ENCODE data around the gene CYBA.

The CYBA gene

DNA sequence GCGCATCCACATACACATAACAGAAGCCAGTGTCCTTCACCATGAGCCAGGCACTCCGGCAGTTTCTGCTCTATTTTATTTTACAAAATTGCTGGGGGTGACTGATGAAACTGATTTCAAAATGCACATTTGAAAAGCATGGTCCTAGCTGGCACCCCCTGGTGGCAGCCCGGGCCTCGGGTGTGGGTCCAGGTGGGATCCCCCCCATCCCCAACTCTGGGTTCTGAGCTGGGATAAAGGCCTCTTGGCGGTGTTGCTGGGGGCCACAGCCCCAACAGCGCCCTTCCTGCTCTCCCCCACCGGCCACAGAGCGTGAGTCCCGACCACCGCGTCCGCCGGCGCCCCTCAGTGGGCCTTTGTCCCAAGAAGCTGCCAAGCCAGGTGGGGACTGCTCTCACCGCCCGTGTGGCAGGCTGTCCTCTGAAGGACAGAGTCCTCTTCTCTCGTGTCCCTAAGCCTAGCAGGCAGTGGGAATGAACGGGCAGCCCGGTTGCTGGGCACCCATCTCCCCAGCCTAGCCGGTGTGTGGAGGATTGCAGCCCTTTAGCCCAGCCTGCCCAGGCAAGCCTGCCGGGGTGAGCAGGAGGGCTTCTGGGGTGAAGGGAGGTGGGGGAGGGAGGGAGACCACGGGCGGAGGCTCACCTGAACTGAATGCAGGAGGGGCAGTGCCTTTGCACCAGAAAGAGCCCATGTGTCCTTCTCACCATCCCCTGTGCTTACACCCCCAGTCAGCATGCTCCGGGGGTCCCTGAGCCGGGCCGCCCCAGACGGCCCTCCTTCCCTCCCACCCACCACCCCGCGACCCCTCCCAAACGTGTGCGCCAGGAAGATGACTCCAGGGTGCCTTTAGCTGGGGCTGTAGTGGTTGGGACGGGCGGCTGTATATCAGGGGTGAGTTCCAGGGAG, 34.6 kb upstream of the CYBA start:
- H3K4me3 ChIP-seq (ENCODE audit: low read depth, low read length): no peak overlapping the region
- no peaks in the 10 kb centered on the region for H3K36me3 ChIP-seq (ENCODE audit: control insufficient read depth in 1 of 2, insufficient read depth in 2 of 2, low read length in 2 of 2)
- H2AK5ac ChIP-seq (ENCODE audit: low read length): no peak overlapping the region
- H3K79me1 ChIP-seq (ENCODE audit: low read length): no peaks in the 10 kb centered on the region
- no peak overlapping the region for H2BK12ac ChIP-seq (ENCODE audit: low read length)
- no peak overlapping the region for H3K18ac ChIP-seq (ENCODE audit: low read length)
- H2BK5ac ChIP-seq (ENCODE audit: low read depth, low read length, poor library complexity): no peak overlapping the region
- H2BK120ac ChIP-seq (ENCODE audit: insufficient read depth, low read length, poor library complexity): no peak overlapping the region
- peaks cover 4% of the 10 kb centered on the region for H3K9me3 ChIP-seq (ENCODE audit: insufficient read depth, low read depth, low read length)
- peaks cover 6 to 10% of the 10 kb centered on the region in 2 experiments for H3K4me1 ChIP-seq (ENCODE audit: control insufficient read depth in 1 of 2, insufficient read depth in 2 of 2, low read length in 2 of 2)
- no peak overlapping the region for H3K9ac ChIP-seq (ENCODE audit: low read length)
- no CpG with 5 or more reads among the region's 33 CpGs for WGBS (ENCODE audit: extremely low coverage, insufficient coverage, insufficient read length)
- H3K14ac ChIP-seq (ENCODE audit: low read length): no peak overlapping the region
- DNase-seq: peak in 1 of 2 donors; percentile 32
- no peak overlapping the region for H4K8ac ChIP-seq (ENCODE audit: low read depth, low read length)
- no peak overlapping the region for H3K4ac ChIP-seq (ENCODE audit: low read depth, low read length)
- no peak overlapping the region for H3K27ac ChIP-seq (ENCODE audit: low read depth, low read length)
- peaks cover 5% of the 10 kb centered on the region for H3K27me3 ChIP-seq (ENCODE audit: insufficient read depth, low read length)
- H3K4me2 ChIP-seq (ENCODE audit: low read length): peak overlapping the region; percentile 73
- no peak overlapping the region for H3K23ac ChIP-seq (ENCODE audit: low read length)
- no peak overlapping the region for H2AFZ ChIP-seq (ENCODE audit: insufficient read depth, low read length, poor library complexity)
- H3K79me2 ChIP-seq (ENCODE audit: control insufficient read depth, insufficient read depth, low read length, poor library complexity): no peaks in the 10 kb centered on the region
- no peak overlapping the region for H4K91ac ChIP-seq (ENCODE audit: low read depth, low read length)
- H4K12ac ChIP-seq (ENCODE audit: low read depth, low read length): no peak overlapping the region

DNA sequence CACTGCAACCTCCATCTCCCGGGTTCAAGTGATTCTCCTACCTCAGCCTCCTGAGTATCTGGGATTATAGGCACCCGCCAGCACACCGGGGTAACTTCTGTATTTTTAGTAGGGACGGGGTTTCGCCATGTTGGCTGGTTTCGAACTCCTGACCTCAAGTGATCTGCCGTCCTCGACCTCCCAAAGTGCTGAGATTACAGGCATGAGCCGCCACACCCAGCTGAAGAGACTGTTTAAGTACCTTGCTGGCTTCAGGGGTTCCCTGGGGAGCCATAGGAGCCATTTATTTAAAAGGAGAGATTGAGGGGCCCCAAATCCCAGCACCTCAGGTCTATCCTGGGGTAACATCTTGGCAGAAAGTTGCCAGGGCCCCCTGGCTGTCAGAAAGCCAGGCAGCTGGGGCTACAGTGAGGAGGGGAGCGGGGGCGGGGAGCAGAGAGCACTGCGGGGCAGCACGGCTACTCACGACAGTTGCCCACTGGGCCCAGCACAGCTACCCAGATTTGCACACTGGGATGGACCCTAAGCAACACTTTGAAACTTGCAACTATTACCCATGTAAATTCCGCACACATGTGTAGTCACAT, 33.8 kb upstream of the CYBA start:
- Histone ChIP-seq H4K91ac (ENCODE audit: low read depth, low read length) (no peak overlapping the region), H3K79me2 (ENCODE audit: control insufficient read depth, insufficient read depth, low read length, poor library complexity) (no peaks in the 10 kb centered on the region), H2BK120ac (ENCODE audit: insufficient read depth, low read length, poor library complexity) (no peak overlapping the region), H3K23ac (ENCODE audit: low read length) (no peak overlapping the region), H3K9ac (ENCODE audit: low read length) (no peak overlapping the region), H3K36me3 (ENCODE audit: control insufficient read depth in 1 of 2, insufficient read depth in 2 of 2, low read length in 2 of 2) (no peaks in the 10 kb centered on the region), H2BK12ac (ENCODE audit: low read length) (no peak overlapping the region), H3K18ac (ENCODE audit: low read length) (no peak overlapping the region), H3K4ac (ENCODE audit: low read depth, low read length) (no peak overlapping the region), H2AFZ (ENCODE audit: insufficient read depth, low read length, poor library complexity) (no peak overlapping the region), H3K27ac (ENCODE audit: low read depth, low read length) (no peak overlapping the region), H4K8ac (ENCODE audit: low read depth, low read length) (no peak overlapping the region), H2BK5ac (ENCODE audit: low read depth, low read length, poor library complexity) (no peak overlapping the region), H3K14ac (ENCODE audit: low read length) (no peak overlapping the region), H3K4me1 (ENCODE audit: control insufficient read depth in 1 of 2, insufficient read depth in 2 of 2, low read length in 2 of 2) (peaks cover 6 to 10% of the 10 kb centered on the region in 2 experiments), H2AK5ac (ENCODE audit: low read length) (no peak overlapping the region), H3K4me2 (ENCODE audit: low read length) (no peak overlapping the region), H4K12ac (ENCODE audit: low read depth, low read length) (no peak overlapping the region), H3K79me1 (ENCODE audit: low read length) (no peaks in the 10 kb centered on the region), H3K9me3 (ENCODE audit: insufficient read depth, low read depth, low read length) (peaks cover 4% of the 10 kb centered on the region), H3K27me3 (ENCODE audit: insufficient read depth, low read length) (peaks cover 5% of the 10 kb centered on the region), H3K4me3 (ENCODE audit: low read depth, low read length) (no peak overlapping the region)
- no CpG with 5 or more reads among the region's 15 CpGs for WGBS (ENCODE audit: extremely low coverage, insufficient coverage, insufficient read length)
- DNase-seq: no peak

DNA sequence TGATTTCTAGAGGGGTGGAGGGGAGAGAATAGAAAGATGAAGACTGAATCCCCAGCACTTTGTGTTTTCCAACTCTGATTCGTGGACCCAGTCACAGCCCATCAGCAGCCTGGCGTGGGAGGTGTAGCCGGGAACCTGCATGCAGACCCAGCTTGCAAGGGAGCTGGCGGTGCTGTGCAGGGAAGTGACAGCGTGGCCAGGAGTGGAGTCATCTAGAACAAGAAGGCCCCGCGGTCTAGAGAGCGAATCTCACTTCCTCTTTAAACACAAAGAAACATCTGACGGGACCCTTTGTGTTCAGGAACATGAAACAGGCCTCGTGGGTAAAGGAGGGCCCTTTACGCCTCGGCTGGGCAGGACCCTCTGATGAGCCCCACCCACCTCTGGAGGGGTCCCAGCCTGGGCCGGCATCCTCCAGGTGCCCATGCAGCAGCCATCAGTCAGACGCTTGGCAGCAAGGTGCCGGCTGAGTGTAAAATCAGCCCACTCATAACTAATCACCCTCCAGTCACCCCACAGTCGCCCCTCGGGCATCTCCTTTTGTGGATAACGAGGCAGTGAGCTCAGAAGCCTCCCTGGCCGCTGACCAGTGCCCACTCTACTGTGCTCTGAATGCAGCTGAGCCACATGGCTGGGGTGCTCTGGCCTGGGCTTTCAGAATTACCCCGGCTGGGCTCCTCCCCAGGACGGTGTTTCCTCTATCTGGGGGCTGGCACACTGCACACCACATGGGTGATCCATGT, 31.0 kb upstream of the CYBA start:
- Histone ChIP-seq H3K4me1 (ENCODE audit: control insufficient read depth in 1 of 2, insufficient read depth in 2 of 2, low read length in 2 of 2) (peaks cover 6 to 15% of the 10 kb centered on the region in 2 experiments), H3K79me1 (ENCODE audit: low read length) (no peaks in the 10 kb centered on the region), H3K18ac (ENCODE audit: low read length) (no peak overlapping the region), H3K27ac (ENCODE audit: low read depth, low read length) (no peak overlapping the region), H3K36me3 (ENCODE audit: control insufficient read depth in 1 of 2, insufficient read depth in 2 of 2, low read length in 2 of 2) (no peaks in the 10 kb centered on the region), H4K12ac (ENCODE audit: low read depth, low read length) (no peak overlapping the region), H3K23ac (ENCODE audit: low read length) (no peak overlapping the region), H3K9ac (ENCODE audit: low read length) (no peak overlapping the region), H2BK120ac (ENCODE audit: insufficient read depth, low read length, poor library complexity) (no peak overlapping the region), H2BK5ac (ENCODE audit: low read depth, low read length, poor library complexity) (no peak overlapping the region), H4K91ac (ENCODE audit: low read depth, low read length) (no peak overlapping the region), H3K4me2 (ENCODE audit: low read length) (no peak overlapping the region), H2BK12ac (ENCODE audit: low read length) (no peak overlapping the region), H3K4ac (ENCODE audit: low read depth, low read length) (no peak overlapping the region), H3K9me3 (ENCODE audit: insufficient read depth, low read depth, low read length) (peaks cover 4% of the 10 kb centered on the region), H3K4me3 (ENCODE audit: low read depth, low read length) (no peak overlapping the region), H2AK5ac (ENCODE audit: low read length) (no peak overlapping the region), H3K14ac (ENCODE audit: low read length) (no peak overlapping the region), H2AFZ (ENCODE audit: insufficient read depth, low read length, poor library complexity) (no peak overlapping the region), H4K8ac (ENCODE audit: low read depth, low read length) (no peak overlapping the region), H3K27me3 (ENCODE audit: insufficient read depth, low read length) (peaks cover 5% of the 10 kb centered on the region), H3K79me2 (ENCODE audit: control insufficient read depth, insufficient read depth, low read length, poor library complexity) (no peaks in the 10 kb centered on the region)
- WGBS (ENCODE audit: extremely low coverage, insufficient coverage, insufficient read length): no CpG with 5 or more reads among the region's 21 CpGs
- DNase-seq: peak in 1 of 2 donors; percentile 24

DNA sequence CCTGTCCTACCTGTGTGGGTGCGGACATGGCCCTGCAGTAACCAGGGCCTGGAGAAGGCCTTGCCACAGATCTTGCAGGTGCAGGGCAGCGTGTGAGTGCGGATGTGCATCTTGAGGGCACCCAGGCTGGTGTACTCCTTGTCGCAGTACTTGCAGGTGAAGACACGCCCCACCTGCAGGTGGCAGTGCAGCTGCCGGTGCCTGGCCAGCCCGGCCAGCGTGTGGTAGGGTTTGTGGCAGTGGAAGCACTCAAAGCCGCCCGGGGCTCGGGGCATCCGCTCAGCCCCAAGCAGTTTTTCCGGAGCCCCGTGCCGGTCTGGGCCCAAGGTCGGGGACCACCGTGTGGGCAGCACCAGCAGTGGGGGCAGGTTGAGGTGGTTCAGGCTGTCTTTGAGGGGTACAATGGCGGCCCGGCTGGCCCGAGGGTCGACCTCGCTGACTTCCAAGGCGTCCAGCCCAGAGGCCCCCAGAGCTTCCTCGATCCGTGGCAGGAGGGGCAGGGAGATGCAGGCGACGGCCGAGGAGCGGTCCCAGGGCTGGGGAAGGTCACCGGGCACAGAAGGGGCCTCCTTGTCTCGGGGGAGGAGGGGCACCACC, 30.3 kb upstream of the CYBA start:
- DNase-seq: peak in 1 of 2 donors; percentile 41
- Histone ChIP-seq H3K4me1 (ENCODE audit: control insufficient read depth in 1 of 2, insufficient read depth in 2 of 2, low read length in 2 of 2) (peaks cover 2 to 11% of the 10 kb centered on the region in 2 experiments), H3K9ac (ENCODE audit: low read length) (no peak overlapping the region), H3K4ac (ENCODE audit: low read depth, low read length) (no peak overlapping the region), H2AK5ac (ENCODE audit: low read length) (no peak overlapping the region), H4K91ac (ENCODE audit: low read depth, low read length) (no peak overlapping the region), H3K36me3 (ENCODE audit: control insufficient read depth in 1 of 2, insufficient read depth in 2 of 2, low read length in 2 of 2) (peaks cover 0 to 4% of the 10 kb centered on the region in 2 experiments), H4K8ac (ENCODE audit: low read depth, low read length) (no peak overlapping the region), H3K18ac (ENCODE audit: low read length) (no peak overlapping the region), H3K27me3 (ENCODE audit: insufficient read depth, low read length) (peaks cover 5% of the 10 kb centered on the region), H2BK5ac (ENCODE audit: low read depth, low read length, poor library complexity) (no peak overlapping the region), H3K79me2 (ENCODE audit: control insufficient read depth, insufficient read depth, low read length, poor library complexity) (no peaks in the 10 kb centered on the region), H2BK12ac (ENCODE audit: low read length) (no peak overlapping the region), H3K4me3 (ENCODE audit: low read depth, low read length) (no peak overlapping the region), H2BK120ac (ENCODE audit: insufficient read depth, low read length, poor library complexity) (no peak overlapping the region), H3K14ac (ENCODE audit: low read length) (no peak overlapping the region), H3K23ac (ENCODE audit: low read length) (no peak overlapping the region), H3K9me3 (ENCODE audit: insufficient read depth, low read depth, low read length) (peaks cover 4% of the 10 kb centered on the region), H2AFZ (ENCODE audit: insufficient read depth, low read length, poor library complexity) (no peak overlapping the region), H3K79me1 (ENCODE audit: low read length) (no peaks in the 10 kb centered on the region), H4K12ac (ENCODE audit: low read depth, low read length) (no peak overlapping the region), H3K4me2 (ENCODE audit: low read length) (no peak overlapping the region), H3K27ac (ENCODE audit: low read depth, low read length) (no peak overlapping the region)
- no CpG with 5 or more reads among the region's 31 CpGs for WGBS (ENCODE audit: extremely low coverage, insufficient coverage, insufficient read length)

Measured in trophoblast cell (in vitro differentiated cells and primary cell).